ENCODE results near the gene TENM4.

DNA sequence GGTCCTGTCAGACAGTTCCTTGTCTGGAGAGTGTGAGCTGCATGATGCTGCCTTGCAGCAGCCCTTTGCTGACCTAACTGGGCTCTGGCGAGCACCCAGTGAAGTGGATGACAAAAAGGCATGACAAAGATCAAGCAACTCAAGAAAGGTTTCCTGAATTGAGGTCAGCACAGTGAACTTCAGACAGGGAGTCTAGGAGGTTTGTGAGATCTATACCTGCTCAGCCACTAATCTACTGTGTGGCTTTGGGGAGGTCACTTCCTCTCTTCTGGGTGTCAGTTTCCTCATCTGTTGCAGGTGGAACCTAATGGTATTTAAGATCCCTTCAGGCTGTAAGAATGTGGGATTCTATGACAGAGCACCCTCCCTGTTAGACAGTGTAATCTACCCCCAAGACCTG is 652.3 kb downstream of the TENM4 start:
- TF ChIP-seq, protein P1, sequence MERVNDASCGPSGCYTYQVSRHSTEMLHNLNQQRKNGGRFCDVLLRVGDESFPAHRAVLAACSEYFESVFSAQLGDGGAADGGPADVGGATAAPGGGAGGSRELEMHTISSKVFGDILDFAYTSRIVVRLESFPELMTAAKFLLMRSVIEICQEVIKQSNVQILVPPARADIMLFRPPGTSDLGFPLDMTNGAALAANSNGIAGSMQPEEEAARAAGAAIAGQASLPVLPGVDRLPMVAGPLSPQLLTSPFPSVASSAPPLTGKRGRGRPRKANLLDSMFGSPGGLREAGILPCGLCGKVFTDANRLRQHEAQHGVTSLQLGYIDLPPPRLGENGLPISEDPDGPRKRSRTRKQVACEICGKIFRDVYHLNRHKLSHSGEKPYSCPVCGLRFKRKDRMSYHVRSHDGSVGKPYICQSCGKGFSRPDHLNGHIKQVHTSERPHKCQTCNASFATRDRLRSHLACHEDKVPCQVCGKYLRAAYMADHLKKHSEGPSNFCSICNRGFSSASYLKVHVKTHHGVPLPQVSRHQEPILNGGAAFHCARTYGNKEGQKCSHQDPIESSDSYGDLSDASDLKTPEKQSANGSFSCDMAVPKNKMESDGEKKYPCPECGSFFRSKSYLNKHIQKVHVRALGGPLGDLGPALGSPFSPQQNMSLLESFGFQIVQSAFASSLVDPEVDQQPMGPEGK (CRISPR knock-in tag; IDR thresholded peaks at IDR 0.05; ENCODE audit: borderline replicate concordance) = no peak
- no peak for TF ChIP-seq BACH2 (CRISPR knock-in tag; IDR thresholded peaks at IDR 0.05; ENCODE audit: borderline replicate concordance)
- TF ChIP-seq ZNF565 (CRISPR knock-in tag; conservative IDR thresholded peaks at IDR 0.05; ENCODE audit: low read depth) = no peak
- TF ChIP-seq ZNF8 (CRISPR knock-in tag; IDR thresholded peaks at IDR 0.05) = no peak
- TF ChIP-seq, protein P2, sequence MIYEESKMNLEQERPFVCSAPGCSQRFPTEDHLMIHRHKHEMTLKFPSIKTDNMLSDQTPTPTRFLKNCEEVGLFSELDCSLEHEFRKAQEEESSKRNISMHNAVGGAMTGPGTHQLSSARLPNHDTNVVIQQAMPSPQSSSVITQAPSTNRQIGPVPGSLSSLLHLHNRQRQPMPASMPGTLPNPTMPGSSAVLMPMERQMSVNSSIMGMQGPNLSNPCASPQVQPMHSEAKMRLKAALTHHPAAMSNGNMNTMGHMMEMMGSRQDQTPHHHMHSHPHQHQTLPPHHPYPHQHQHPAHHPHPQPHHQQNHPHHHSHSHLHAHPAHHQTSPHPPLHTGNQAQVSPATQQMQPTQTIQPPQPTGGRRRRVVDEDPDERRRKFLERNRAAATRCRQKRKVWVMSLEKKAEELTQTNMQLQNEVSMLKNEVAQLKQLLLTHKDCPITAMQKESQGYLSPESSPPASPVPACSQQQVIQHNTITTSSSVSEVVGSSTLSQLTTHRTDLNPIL (CRISPR knock-in tag; IDR thresholded peaks at IDR 0.05; ENCODE audit: low read depth) = no peak
- TF ChIP-seq ZC3H10 (CRISPR knock-in tag; IDR thresholded peaks at IDR 0.05) = no peak
- no peak for TF ChIP-seq ARNTL (CRISPR knock-in tag; IDR thresholded peaks at IDR 0.05; ENCODE audit: borderline replicate concordance, low read depth)
